CD4-positive, CD25-positive, alpha-beta regulatory T cell (primary cell): ENCODE results near the gene HAGHL. TPM values are rescaled to one million over a fixed set of nuclear protein-coding genes. Genes with fewer than 3 reads are reported as not detected.

Experiments used
- ATAC-seq, 2 donors: fragments of 150-1000 bp; cut with Tn5 transposase; one replicate each; pipeline ENCODE4 v1.10.0; 2021; ENCODE audit warnings: low read depth in 2 of 2, moderate number of reproducible peaks in 2 of 2, moderate library complexity in 1 of 2
- DNase-seq, 3 donors: peaks; one replicate each; pipeline versions ENCODE4 v3.0.0 to v3.0.0-alpha.2; 2012 to 2022; ENCODE audit warnings: mixed read lengths in 1 of 3
- H3K27ac ChIP-seq: one replicate; pipeline ENCODE4 v1.7.0; 2013; ENCODE audit warnings: mild to moderate bottlenecking, low read length; ENCODE audit not compliant: insufficient read depth, poor library complexity, severe bottlenecking
- H3K27me3 ChIP-seq: one replicate; pipeline ENCODE4 v1.7.0; 2013; ENCODE audit warnings: low read length; ENCODE audit not compliant: control insufficient read depth, insufficient read depth
- H3K36me3 ChIP-seq: one replicate; pipeline ENCODE4 v1.7.0; 2013; ENCODE audit warnings: mild to moderate bottlenecking, low read length, moderate library complexity; ENCODE audit not compliant: control insufficient read depth, insufficient read depth
- H3K4me1 ChIP-seq: 2 replicates; pipeline ENCODE4 v1.7.0; 2013; ENCODE audit warnings: mild to moderate bottlenecking, low read length; ENCODE audit not compliant: insufficient read depth, control insufficient read depth, poor library complexity, severe bottlenecking
- H3K4me3 ChIP-seq: one replicate; pipeline ENCODE4 v1.7.0; 2013; ENCODE audit warnings: low read depth, mild to moderate bottlenecking, low read length, moderate library complexity
- H3K9me3 ChIP-seq, 2 experiments: 1 replicate in 1 of 2; 2 replicates in 1 of 2; pipeline ENCODE4 v1.7.0; 2013; ENCODE audit warnings: low read length in 2 of 2, mild to moderate bottlenecking in 1 of 2, moderate library complexity in 1 of 2; ENCODE audit not compliant: control insufficient read depth in 2 of 2
- H3K27ac Mint-ChIP-seq, 3 donors: one replicate each; pipeline ENCODE4 v1.8.0; 2020 to 2022; ENCODE audit warnings: mild to moderate bottlenecking in 3 of 3, mixed read lengths in 3 of 3, moderate library complexity in 2 of 3
- H3K27me3 Mint-ChIP-seq: one replicate; pipeline ENCODE4 v1.8.0; 2022; ENCODE audit warnings: mild to moderate bottlenecking, mixed read lengths
- H3K36me3 Mint-ChIP-seq: one replicate; pipeline ENCODE4 v1.8.0; 2020; ENCODE audit warnings: mixed read lengths
- H3K4me1 Mint-ChIP-seq, 4 donors: one replicate each; pipeline ENCODE4 v1.8.0; 2020 to 2022; ENCODE audit warnings: mixed read lengths in 4 of 4, mild to moderate bottlenecking in 1 of 4
- H3K4me3 Mint-ChIP-seq, 4 donors: one replicate each; pipeline ENCODE4 v1.8.0; 2020 to 2022; ENCODE audit warnings: mild to moderate bottlenecking in 4 of 4, mixed read lengths in 4 of 4, moderate library complexity in 3 of 4
- H3K9me3 Mint-ChIP-seq, 7 donors: one replicate each; pipeline ENCODE4 v1.8.0; 2020 to 2022; ENCODE audit warnings: mixed read lengths in 7 of 7, mild to moderate bottlenecking in 3 of 7, moderate library complexity in 2 of 7
- polyA plus RNA-seq, 4 donors: library from polyadenylated mRNA; unstranded; fragments of 300-500 nt; fragmentation: Illumina TruSeq; gene quantifications; one replicate each; pipeline ENCODE4 v1.2.3, GENCODE V29; 2021
- total RNA-seq: library from RNA; stranded (reverse); gene quantifications from one replicate; pipeline ENCODE4 v1.2.3, GENCODE V29; 2022

The HAGHL gene
- total and polyA plus RNA-seq, 5 donors from 2014 or later, result 2.2 to 15.6 (median 3.3) TPM

GRCh38 chr16:759110-759910 is 32.4 kb downstream of the HAGHL start:
- peaks cover 0 to 3% (median 0%) of the 10 kb centered on the region in 7 donors for H3K9me3 Mint-ChIP-seq
- no peak overlapping the region for H3K27ac Mint-ChIP-seq
- peak overlapping the region in 1 of 4 donors; percentile 92 for H3K4me3 Mint-ChIP-seq
- Histone ChIP-seq H3K27me3 (no peaks in the 10 kb centered on the region), H3K4me3 (no peak overlapping the region), H3K36me3 (no peaks in the 10 kb centered on the region), H3K27ac (no peak overlapping the region), H3K9me3 (no peaks in the 10 kb centered on the region), H3K4me1 (no peaks in the 10 kb centered on the region)
- no peaks in the 10 kb centered on the region for H3K36me3 Mint-ChIP-seq
- DNase-seq (no peak), ATAC-seq (no peak)
- peaks cover 14% of the 10 kb centered on the region for H3K27me3 Mint-ChIP-seq
- H3K4me1 Mint-ChIP-seq, result peaks cover 0 to 6% (median 2%) of the 10 kb centered on the region in 4 donors

GRCh38 chr16:760065-760464 is 33.2 kb downstream of the HAGHL start:
- H3K27me3 Mint-ChIP-seq, result peaks cover 14% of the 10 kb centered on the region
- H3K36me3 ChIP-seq, result no peaks in the 10 kb centered on the region

GRCh38 chr16:760545-761343 is 33.8 kb downstream of the HAGHL start, which contains the start of gene MSLN:
Gene MSLN, plus strand, starts transcription at chr16:760734. Its CDS starts 1,947 bp downstream, at chr16:762681.
- peaks cover 0 to 6% (median under 1%) of the 10 kb centered on the region in 4 donors for H3K4me1 Mint-ChIP-seq
- no peaks in the 10 kb centered on the region for H3K36me3 Mint-ChIP-seq
- no peaks in the 10 kb centered on the region for H3K4me1 ChIP-seq
- ATAC-seq (no peak), DNase-seq (no peak)
- peaks cover 14% of the 10 kb centered on the region for H3K27me3 Mint-ChIP-seq
- no peaks in the 10 kb centered on the region for H3K36me3 ChIP-seq
- peaks cover 0 to 3% (median 0%) of the 10 kb centered on the region in 7 donors for H3K9me3 Mint-ChIP-seq
- no peak within 1 kb of the TSS for H3K4me3 ChIP-seq
- no peaks in the 10 kb centered on the region for H3K9me3 ChIP-seq
- peak within 1 kb of the TSS in 1 of 4 donors; percentile 92 for H3K4me3 Mint-ChIP-seq
- H3K27me3 ChIP-seq, result no peaks in the 10 kb centered on the region
- H3K27ac ChIP-seq, result no peak within 1 kb of the TSS
- no peak within 1 kb of the TSS for H3K27ac Mint-ChIP-seq

More at GRCh38 chr16:760065-760464, 33.2 kb downstream of the HAGHL start:
- Histone ChIP-seq H3K27ac (no peak overlapping the region), H3K4me3 (no peak overlapping the region), H3K9me3 (no peaks in the 10 kb centered on the region), H3K4me1 (no peaks in the 10 kb centered on the region), H3K27me3 (no peaks in the 10 kb centered on the region)
- no peak for ATAC-seq
- DNase-seq, result no peak
- Mint-ChIP-seq H3K9me3 (peaks cover 0 to 3% (median 0%) of the 10 kb centered on the region in 7 donors), H3K36me3 (no peaks in the 10 kb centered on the region), H3K4me3 (peak overlapping the region in 1 of 4 donors; percentile 92), H3K27ac (no peak overlapping the region), H3K4me1 (peaks cover 0 to 6% (median under 1%) of the 10 kb centered on the region in 4 donors)

GRCh38 chr16:761625-762513 is 35.0 kb downstream of the HAGHL start:
- DNase-seq (no peak), ATAC-seq (no peak)
- Histone ChIP-seq H3K36me3 (no peaks in the 10 kb centered on the region), H3K27me3 (no peaks in the 10 kb centered on the region), H3K4me3 (no peak overlapping the region), H3K27ac (no peak overlapping the region), H3K4me1 (no peaks in the 10 kb centered on the region), H3K9me3 (no peaks in the 10 kb centered on the region)
- Mint-ChIP-seq H3K9me3 (no peaks in the 10 kb centered on the region), H3K36me3 (no peaks in the 10 kb centered on the region), H3K27me3 (peaks cover 14% of the 10 kb centered on the region), H3K4me1 (peaks cover 0 to 6% (median 0%) of the 10 kb centered on the region in 4 donors), H3K27ac (no peak overlapping the region), H3K4me3 (no peak overlapping the region)

GRCh38 chr16:762595-763268 is 35.8 kb downstream of the HAGHL start:
- Histone ChIP-seq H3K27ac (no peak overlapping the region), H3K4me3 (no peak overlapping the region), H3K4me1 (no peaks in the 10 kb centered on the region), H3K27me3 (no peaks in the 10 kb centered on the region), H3K36me3 (no peaks in the 10 kb centered on the region), H3K9me3 (no peaks in the 10 kb centered on the region)
- DNase-seq, result no peak
- Mint-ChIP-seq H3K27me3 (peaks cover 10% of the 10 kb centered on the region), H3K4me3 (no peak overlapping the region), H3K36me3 (no peaks in the 10 kb centered on the region), H3K4me1 (peaks cover 0 to 3% (median 0%) of the 10 kb centered on the region in 4 donors), H3K27ac (no peak overlapping the region), H3K9me3 (no peaks in the 10 kb centered on the region)
- ATAC-seq, result peak in 1 of 2 donors; percentile 7

GRCh38 chr16:763369-764183 is 36.7 kb downstream of the HAGHL start:
- Mint-ChIP-seq H3K27ac (no peak overlapping the region), H3K4me1 (no peaks in the 10 kb centered on the region), H3K9me3 (peaks cover 0 to 1% (median 0%) of the 10 kb centered on the region in 7 donors), H3K36me3 (no peaks in the 10 kb centered on the region), H3K27me3 (peaks cover 7% of the 10 kb centered on the region), H3K4me3 (no peak overlapping the region)
- DNase-seq, result no peak
- Histone ChIP-seq H3K4me1 (no peaks in the 10 kb centered on the region), H3K27ac (no peak overlapping the region), H3K4me3 (no peak overlapping the region), H3K9me3 (no peaks in the 10 kb centered on the region), H3K36me3 (no peaks in the 10 kb centered on the region), H3K27me3 (no peaks in the 10 kb centered on the region)
- no peak for ATAC-seq
